H9 (cell line): ENCODE results near the gene EGFL8. TPM values are rescaled to one million over a fixed set of nuclear protein-coding genes. Genes with fewer than 3 reads are reported as not detected.
A peak's percentile ranks its signal among the peaks of the same experiment; 100 is the strongest.

Experiments used
- DNase-seq: peaks from one replicate; pipeline ENCODE4 v3.0.0-alpha.2; 2017
- H2AFZ ChIP-seq: one replicate; pipeline ENCODE4 v1.6.1; 2013; ENCODE audit warnings: mild to moderate bottlenecking, low read length, control low read depth, moderate library complexity
- H2AK5ac ChIP-seq: 2 replicates; pipeline ENCODE4 v1.6.1; 2013; ENCODE audit warnings: low read length, control low read depth, mixed read lengths; ENCODE audit not compliant: insufficient read length
- H2BK120ac ChIP-seq: one replicate; pipeline ENCODE4 v1.6.1; 2013; ENCODE audit warnings: low read depth, mild to moderate bottlenecking, low read length, control low read depth, inconsistent platforms; ENCODE audit not compliant: poor library complexity, severe bottlenecking
- H2BK12ac ChIP-seq: 2 replicates; pipeline ENCODE4 v1.6.1; 2013; ENCODE audit warnings: low read length, control low read depth, mixed read lengths, low read depth; ENCODE audit not compliant: insufficient read length
- H2BK15ac ChIP-seq: 2 replicates; pipeline ENCODE4 v1.6.1; 2013; ENCODE audit warnings: low read depth, low read length, control low read depth
- H2BK20ac ChIP-seq: one replicate; pipeline ENCODE4 v1.6.1; 2013; ENCODE audit warnings: low read depth, mild to moderate bottlenecking, low read length, control low read depth, inconsistent platforms; ENCODE audit not compliant: poor library complexity, severe bottlenecking
- H2BK5ac ChIP-seq: 2 replicates; pipeline ENCODE4 v1.6.1; 2013; ENCODE audit warnings: low read length, control low read depth, mixed read lengths; ENCODE audit not compliant: insufficient read length
- H3K14ac ChIP-seq: 2 replicates; pipeline ENCODE4 v1.6.1; 2013; ENCODE audit warnings: low read length, control low read depth; ENCODE audit not compliant: insufficient read depth
- H3K18ac ChIP-seq: 2 replicates; pipeline ENCODE4 v1.6.1; 2013; ENCODE audit warnings: low read depth, mild to moderate bottlenecking, mixed read lengths, low read length, control low read depth; ENCODE audit not compliant: insufficient read length
- H3K23ac ChIP-seq: 2 replicates; pipeline ENCODE4 v1.6.1; 2013; ENCODE audit warnings: low read length, control low read depth, mixed read lengths, low read depth; ENCODE audit not compliant: insufficient read length
- H3K23me2 ChIP-seq: 2 replicates; pipeline ENCODE4 v1.6.1; 2013; ENCODE audit warnings: low read depth, mild to moderate bottlenecking, mixed read lengths, low read length, control low read depth; ENCODE audit not compliant: insufficient read length, poor library complexity, severe bottlenecking
- H3K27ac ChIP-seq: 2 replicates; pipeline ENCODE4 v1.5.1; 2013; ENCODE audit warnings: low read length, control low read depth, mixed read lengths, low read depth; ENCODE audit not compliant: insufficient read length
- H3K27me3 ChIP-seq: 2 replicates; pipeline ENCODE4 v1.6.1; 2013; ENCODE audit warnings: low read length, control low read depth, inconsistent platforms; ENCODE audit not compliant: insufficient read depth
- H3K4ac ChIP-seq: 2 replicates; pipeline ENCODE4 v1.6.1; 2013; ENCODE audit warnings: low read depth, mild to moderate bottlenecking, control low read depth, inconsistent platforms, low read length, moderate library complexity
- H3K4me1 ChIP-seq: 2 replicates; pipeline ENCODE4 v1.6.1; 2013; ENCODE audit warnings: low read length, control low read depth, inconsistent platforms; ENCODE audit not compliant: insufficient read depth
- H3K4me2 ChIP-seq: 2 replicates; pipeline ENCODE4 v1.6.1; 2013; ENCODE audit warnings: low read length, control low read depth, mixed read lengths; ENCODE audit not compliant: insufficient read length, insufficient read depth
- H3K56ac ChIP-seq: 2 replicates; pipeline ENCODE4 v1.6.1; 2013; ENCODE audit warnings: low read depth, mild to moderate bottlenecking, mixed read lengths, low read length, control low read depth; ENCODE audit not compliant: insufficient read length
- H3K79me1 ChIP-seq: 2 replicates; pipeline ENCODE4 v1.6.1; 2013; ENCODE audit warnings: low read depth, mild to moderate bottlenecking, moderate library complexity, low read length, control low read depth, inconsistent platforms; ENCODE audit not compliant: insufficient read depth, poor library complexity, severe bottlenecking
- H3K79me2 ChIP-seq: 2 replicates; pipeline ENCODE4 v1.6.1; 2013; ENCODE audit warnings: low read length, control low read depth, inconsistent platforms; ENCODE audit not compliant: insufficient read depth
- H3K9ac ChIP-seq: 2 replicates; pipeline ENCODE4 v1.6.1; 2013; ENCODE audit warnings: low read length, control low read depth, mixed read lengths; ENCODE audit not compliant: insufficient read length; ENCODE audit errors: extremely low read depth
- H3K9me3 ChIP-seq: one replicate; pipeline ENCODE4 v1.6.1; 2013; ENCODE audit warnings: low read depth, low read length, inconsistent platforms; ENCODE audit not compliant: control insufficient read depth
- H3T11ph ChIP-seq: one replicate; pipeline ENCODE4 v1.6.1; 2013; ENCODE audit warnings: mild to moderate bottlenecking, low read length, control low read depth, inconsistent platforms
- H4K20me1 ChIP-seq: one replicate; pipeline ENCODE4 v1.6.1; 2013; ENCODE audit not compliant: control insufficient read depth, insufficient read length, insufficient read depth
- H4K5ac ChIP-seq: 2 replicates; pipeline ENCODE4 v1.6.1; 2013; ENCODE audit warnings: low read depth, mild to moderate bottlenecking, mixed read lengths, low read length, control low read depth; ENCODE audit not compliant: insufficient read length
- H4K8ac ChIP-seq: replicated peaks from 2 replicates; pipeline ENCODE4 v1.6.1; 2013; ENCODE audit warnings: low read length, control low read depth, mixed read lengths, low read depth; ENCODE audit not compliant: insufficient read length
- H4K91ac ChIP-seq: 2 replicates; pipeline ENCODE4 v1.6.1; 2013; ENCODE audit warnings: low read depth, mild to moderate bottlenecking, moderate library complexity, mixed read lengths, low read length, control low read depth; ENCODE audit not compliant: insufficient read length
- H3K27ac Mint-ChIP-seq, 3 experiments: 2 replicates in 2 of 3; 3 replicates in 1 of 3; pipeline ENCODE4 v1.8.0; 2020 to 2021; ENCODE audit warnings: mixed read lengths in 3 of 3, mild to moderate bottlenecking in 1 of 3, moderate library complexity in 1 of 3
- H3K27me3 Mint-ChIP-seq: 2 replicates; pipeline ENCODE4 v1.8.0; 2021; ENCODE audit warnings: low read depth, mild to moderate bottlenecking, moderate library complexity, mixed read lengths
- H3K36me3 Mint-ChIP-seq, 3 experiments: 2 replicates in 2 of 3; 3 replicates in 1 of 3; pipeline ENCODE4 v1.8.0; 2020 to 2021; ENCODE audit warnings: low read depth in 3 of 3, mixed read lengths in 3 of 3; ENCODE audit not compliant: insufficient read depth in 1 of 3
- H3K4me1 Mint-ChIP-seq, 2 experiments: 2 replicates each; pipeline ENCODE4 v1.8.0; 2020; ENCODE audit warnings: mixed read lengths in 2 of 2
- H3K4me3 Mint-ChIP-seq, 2 experiments: 2 replicates in 1 of 2; 3 replicates in 1 of 2; pipeline ENCODE4 v1.8.0; 2020 to 2021; ENCODE audit warnings: mild to moderate bottlenecking in 2 of 2, mixed read lengths in 2 of 2, moderate library complexity in 1 of 2
- H3K9me3 Mint-ChIP-seq, 2 experiments: 2 replicates in 1 of 2; 3 replicates in 1 of 2; pipeline ENCODE4 v1.8.0; 2020; ENCODE audit warnings: mild to moderate bottlenecking in 2 of 2, mixed read lengths in 2 of 2, moderate library complexity in 1 of 2
- CTCF ChIP-seq: fragments of 200-600 bp; sonication (generic); conservative IDR thresholded peaks from 3 replicates; pipeline ENCODE4 v1.8.0; 2021; ENCODE audit warnings: antibody characterized with exemption, mild to moderate bottlenecking
- WGBS: extraction: QIAGEN DNeasy Blood & Tissue Kit; methylation state at CpG from one replicate; pipeline ENCODE4 v1.1.7; 2013; ENCODE audit warnings: missing lambda C conversion rate, low lambda C conversion rate, mixed read lengths; ENCODE audit not compliant: insufficient read length; ENCODE audit errors: extremely low coverage; 5-methylcytosine and 5-hydroxymethylcytosine counted together
- total RNA-seq: library from RNA; stranded (reverse); gene quantifications from 2 replicates; pipeline ENCODE4 v1.2.1, GENCODE V29; 2021

EGFL8 gene
- total RNA-seq, 1 experiment from 2014 or later: 27.2 TPM

- H3K4me3 Mint-ChIP-seq: peak overlapping the region in 1 of 2 experiments; percentile 53; a peak in 1 of 5 replicates
- no peak for DNase-seq
- Histone ChIP-seq H3K27ac (no peak overlapping the region), H2BK20ac (no peak overlapping the region), H3K79me1 (no peaks in the 10 kb centered on the region), H2BK12ac (no peak overlapping the region), H3K9me3 (no peaks in the 10 kb centered on the region), H2BK120ac (no peak overlapping the region), H3K14ac (0 out of 2 replicates have a peak overlapping the region, but pooled peaks have one; percentile 14), H4K5ac (no peak overlapping the region), H3K18ac (no peak overlapping the region), H3T11ph (no peak overlapping the region), H3K27me3 (no peaks in the 10 kb centered on the region; the same call in 1 of the 2 replicates), H3K23me2 (peaks cover 35% of the 10 kb centered on the region), H2AFZ (no peak overlapping the region), H3K4ac (no peak overlapping the region), H3K4me2 (peak overlapping the region; percentile 81), H4K91ac (no peak overlapping the region), H4K20me1 (no peaks in the 10 kb centered on the region), H3K79me2 (no peaks in the 10 kb centered on the region), H2BK15ac (no peak overlapping the region), H3K23ac (no peak overlapping the region), H3K9ac (no peak overlapping the region), H2BK5ac (no peak overlapping the region), H2AK5ac (no peak overlapping the region), H4K8ac (no peak overlapping the region), H3K4me1 (peaks cover 9% of the 10 kb centered on the region), H3K56ac (no peak overlapping the region)
- no peak for TF ChIP-seq CTCF
- H3K27me3 Mint-ChIP-seq: peaks cover 4% of the 10 kb centered on the region
- H3K4me1 Mint-ChIP-seq: peaks cover 39 to 62% of the 10 kb centered on the region in 2 experiments
- no peaks in the 10 kb centered on the region; a peak in 1 of 5 replicates for H3K9me3 Mint-ChIP-seq
- WGBS: no CpG with 5 or more reads among the region's 47 CpGs
- H3K27ac Mint-ChIP-seq: no peak overlapping the region; a peak in 2 of 7 replicates
- peaks cover 0 to 8% (median 3%) of the 10 kb centered on the region in 3 experiments; a peak in 2 of 7 replicates for H3K36me3 Mint-ChIP-seq
Observed at GRCh38 chr6:32149092-32149755, 15.2 kb upstream of the EGFL8 start.
